HepG2 (cell line): ENCODE measurements around the gene ATP2B3. TPM values are rescaled to one million over a fixed set of nuclear protein-coding genes. Genes with fewer than 3 reads are reported as not detected.

ENCODE experiments used
- ATAC-seq: fragments of 200-7000 bp; cut with Tn5 transposase; 3 replicates; pipeline ENCODE4 v1.9.1; 2020; ENCODE audit warnings: mild to moderate bottlenecking, moderate library complexity
- BruUV-seq: library from RNA; stranded (reverse); fragments of 400-500 nt; replicated peaks from 2 replicates; lab custom pipeline; 2021; lab: Mats Ljungman, UMichigan
- CTCF ChIA-PET: fragments of 300-600 bp; formaldehyde crosslinking; extraction: SDS; loops from one replicate; lab custom pipeline; 2021; ENCODE audit warnings: low total read pairs, inconsistent platforms, low intra/inter-chr PET ratio; lab: Yijun Ruan, JAX
- POLR2A ChIA-PET: fragments of 350-600 bp; sonication (Branson Sonifier 250); formaldehyde crosslinking; loops from one replicate; lab custom pipeline; 2020; ENCODE audit warnings: antibody characterized with exemption, inconsistent platforms; lab: Yijun Ruan, JAX
- DNase-seq: peaks from one replicate; pipeline ENCODE4 v3.0.0-alpha.2; 2015; ENCODE audit warnings: low spot score
- FAIRE-seq: peaks from 3 replicates; lab custom pipeline; 2011; peaks lifted over from hg19 to GRCh38; lab: Jason Lieb, UNC
- H2AFZ ChIP-seq: one replicate; pipeline ENCODE4 v1.6.1; 2011; ENCODE audit warnings: low read length, inconsistent platforms
- H3K27ac ChIP-seq: fragments of 300-600 bp; 3 replicates; pipeline ENCODE4 v1.8.0; 2011; ENCODE audit warnings: mixed run types, mild to moderate bottlenecking, mixed read lengths, low read length, inconsistent platforms; ENCODE audit not compliant: insufficient read depth; ENCODE audit errors: extremely low read length
- H3K27me3 ChIP-seq, 2 experiments: fragments of 200-600 bp in 1 of 2; 2 replicates in 1 of 2; 3 replicates in 1 of 2; pipeline versions ENCODE4 v1.6.0 to v1.8.0; 2011; ENCODE audit warnings: low read length in 2 of 2, mild to moderate bottlenecking in 2 of 2, moderate library complexity in 2 of 2, inconsistent platforms in 1 of 2; ENCODE audit not compliant: insufficient read depth in 2 of 2, control insufficient read depth in 1 of 2
- H3K36me3 ChIP-seq, 2 experiments: fragments of 200-600 bp in 1 of 2; replicated peaks in 1 of 2; 2 replicates in 1 of 2; 3 replicates in 1 of 2; pipeline versions ENCODE4 v1.5.1 to v1.8.0; 2011; ENCODE audit warnings: low read length in 2 of 2, inconsistent platforms in 1 of 2; ENCODE audit not compliant: insufficient read depth in 2 of 2, control insufficient read depth in 1 of 2
- H3K4me1 ChIP-seq: 2 replicates; pipeline ENCODE4 v1.5.1; 2012; ENCODE audit warnings: low read length, inconsistent platforms; ENCODE audit not compliant: insufficient read depth
- H3K4me2 ChIP-seq: 2 replicates; pipeline ENCODE4 v1.6.0; 2011; ENCODE audit warnings: low read depth, low read length, inconsistent platforms
- H3K4me3 ChIP-seq, 3 experiments: fragments of 200-600 bp in 1 of 3; sonication (generic), shearing (Covaris generic) in 1 of 3; replicated peaks in 1 of 3; 2 replicates each; pipeline ENCODE4 v1.5.1; 2011 to 2016; ENCODE audit warnings: low read length in 3 of 3, inconsistent platforms in 2 of 3, low read depth in 2 of 3, mild to moderate bottlenecking in 2 of 3, control low read depth in 1 of 3, mixed read lengths in 1 of 3; ENCODE audit not compliant: insufficient read depth in 1 of 3
- H3K79me2 ChIP-seq: one replicate; pipeline ENCODE4 v1.6.1; 2011; ENCODE audit warnings: low read length, inconsistent platforms; ENCODE audit not compliant: insufficient read depth
- H3K9ac ChIP-seq: 2 replicates; pipeline ENCODE4 v1.6.0; 2011; ENCODE audit warnings: mild to moderate bottlenecking, low read depth, low read length, inconsistent platforms; ENCODE audit not compliant: insufficient read depth
- H3K9me3 ChIP-seq: 2 replicates; pipeline ENCODE4 v1.5.1; 2012; ENCODE audit warnings: mild to moderate bottlenecking, low read length
- H4K20me1 ChIP-seq: 2 replicates; pipeline ENCODE4 v1.6.0; 2011; ENCODE audit warnings: inconsistent platforms, mild to moderate bottlenecking, low read length, moderate library complexity; ENCODE audit not compliant: insufficient read depth
- ATF7 ChIP-seq, 2 experiments: fragments of 450-650 bp in 1 of 2; sonication (generic) in 1 of 2; formaldehyde crosslinking in 1 of 2; IDR thresholded peaks; 2 replicates each; pipeline versions ENCODE4 v1.4.0 to v1.6.1; 2016 to 2020; ENCODE audit warnings: antibody characterized with exemption in 1 of 2, mild to moderate bottlenecking in 1 of 2, missing genetic modification reagents in 1 of 2
- ATF7-NPFF ChIP-seq: sonication (generic); formaldehyde crosslinking; IDR thresholded peaks from 2 replicates; pipeline ENCODE4 v1.8.1; 2023; ENCODE audit warnings: mild to moderate bottlenecking, low read depth, missing genetic modification reagents, moderate library complexity
- CREB1 ChIP-seq, 2 experiments: fragments of 450-650 bp in 1 of 2; IDR thresholded peaks; 2 replicates each; pipeline ENCODE4 v1.6.1; 2016 to 2017; ENCODE audit warnings: control low read depth in 1 of 2, mild to moderate bottlenecking in 1 of 2, missing compliant biosample characterization in 1 of 2, missing genetic modification characterization in 1 of 2
- E2F1 ChIP-seq: sonication (generic); formaldehyde crosslinking; IDR thresholded peaks from 2 replicates; pipeline ENCODE4 v1.5.0; 2020; ENCODE audit warnings: missing genetic modification reagents
- GZF1 ChIP-seq: sonication (generic); formaldehyde crosslinking; IDR thresholded peaks from 2 replicates; pipeline ENCODE4 v1.5.1; 2020; ENCODE audit warnings: mild to moderate bottlenecking, missing genetic modification reagents
- JUN ChIP-seq: sonication (generic); formaldehyde crosslinking; IDR thresholded peaks from 2 replicates; pipeline ENCODE4 v1.4.0; 2020; ENCODE audit warnings: mild to moderate bottlenecking, missing genetic modification reagents
- MED13 ChIP-seq: sonication (generic); formaldehyde crosslinking; IDR thresholded peaks from 2 replicates; pipeline ENCODE4 v1.5.0; 2020; ENCODE audit warnings: missing genetic modification reagents
- NFKBIZ ChIP-seq: IDR thresholded peaks from 2 replicates; pipeline ENCODE4 v1.6.1; 2018; ENCODE audit warnings: missing genetic modification reagents, missing compliant biosample characterization
- PAWR ChIP-seq: sonication (generic); formaldehyde crosslinking; IDR thresholded peaks from 2 replicates; pipeline ENCODE4 v1.4.0; 2020; ENCODE audit warnings: missing genetic modification reagents, mild to moderate bottlenecking, borderline replicate concordance
- PCBP1 ChIP-seq: fragments of 200-400 bp; formaldehyde crosslinking; IDR thresholded peaks from 2 replicates; pipeline ENCODE4 v1.6.1; 2017; ENCODE audit warnings: mild to moderate bottlenecking, low read depth, low read length, borderline replicate concordance
- RNF2 ChIP-seq: fragments of 450-650 bp; conservative IDR thresholded peaks from 2 replicates; pipeline ENCODE4 v1.6.1; 2016; ENCODE audit warnings: low read depth
- SIX4 ChIP-seq: sonication (generic); formaldehyde crosslinking; IDR thresholded peaks from 2 replicates; pipeline ENCODE4 v1.4.0; 2020; ENCODE audit warnings: missing genetic modification reagents
- TCF7 ChIP-seq: sonication (generic); IDR thresholded peaks from 2 replicates; pipeline ENCODE4 v1.6.1; 2016; ENCODE audit warnings: antibody characterized with exemption, low read depth
- TRIM22 ChIP-seq: fragments of 450-650 bp; IDR thresholded peaks from 2 replicates; pipeline ENCODE4 v1.6.1; 2017
- ZFP1 ChIP-seq: IDR thresholded peaks from 2 replicates; pipeline ENCODE4 v1.6.1; 2016
- ZFX ChIP-seq: sonication (generic); formaldehyde crosslinking; IDR thresholded peaks from 2 replicates; pipeline ENCODE4 v1.4.0; 2020; ENCODE audit warnings: mild to moderate bottlenecking, low read depth, missing genetic modification reagents, moderate library complexity
- ZNF34 ChIP-seq: sonication (generic); formaldehyde crosslinking; IDR thresholded peaks from 2 replicates; pipeline ENCODE4 v1.4.0; 2020; ENCODE audit warnings: mild to moderate bottlenecking, missing genetic modification reagents, borderline replicate concordance
- ZNF343 ChIP-seq: sonication (generic); formaldehyde crosslinking; IDR thresholded peaks from 2 replicates; pipeline ENCODE4 v1.4.0; 2020; ENCODE audit warnings: mild to moderate bottlenecking, missing genetic modification reagents
- WGBS: methylation state at CpG from one replicate; pipeline ENCODE4 v1.1.6; 2017; ENCODE audit warnings: low lambda C conversion rate; 5-methylcytosine and 5-hydroxymethylcytosine counted together
- in situ Hi-C: cut with HindIII; loops from 2 replicates; pipeline ENCODE4 v1.10.0; 2017; ENCODE audit warnings: low pct_unique_long_range_greater_than_20kb; ENCODE audit not compliant: extremely low pct_ligation_motif_present
- intact Hi-C: fragments of 100-400 bp; cut with micrococcal nuclease; formaldehyde crosslinking; loops from one replicate; pipeline ENCODE4 v1.10.0; 2022; ENCODE audit not compliant: unreplicated experiment
- polyA plus RNA-seq, 8 experiments: library from polyadenylated mRNA; depleted of rRNA in 3 of 8; stranded (reverse) in 7 of 8; unstranded in 1 of 8; fragments of >200 nt; fragmentation: Illumina TruSeq in 4 of 8; extraction: Trizol in 4 of 8; gene quantifications; 2 replicates each; pipeline versions ENCODE4 v1.2.1 to v1.2.3, GENCODE V29; 2011 to 2016; ENCODE audit warnings: low read depth in 4 of 8, missing spikeins in 1 of 8, mixed read lengths in 1 of 8; ENCODE audit not compliant: insufficient read depth in 1 of 8
- total RNA-seq, 5 experiments: library from RNA; depleted of rRNA; stranded (reverse); fragments of >200 nt; fragmentation: Illumina TruSeq; extraction: Trizol; gene quantifications; 2 replicates each; pipeline ENCODE4 v1.2.3, GENCODE V29; 2016; ENCODE audit warnings: low read depth in 1 of 5

The ATP2B3 gene
- total and polyA plus RNA-seq, 2 of the 13 experiments (the other 11 are each of a cell fraction or from before 2014, with no cell fraction given): not detected

GRCh38 chrX:153569475-153569874, 52.0 kb downstream of the ATP2B3 start:
- ChIA-PET POLR2A (no interaction called here), CTCF (no interaction called here)
- WGBS: 19% methylated on average over 12 of the region's 13 CpGs
- H3K9ac ChIP-seq: no peak overlapping the region
- H3K4me2 ChIP-seq: no peak overlapping the region
- no peaks in the 10 kb centered on the region for H3K36me3 ChIP-seq
- ATAC-seq (peak; percentile 59), DNase-seq (peak; percentile 5), FAIRE-seq (no peak)
- no peak overlapping the region for H3K27ac ChIP-seq
- H3K4me1 ChIP-seq: peaks cover 11% of the 10 kb centered on the region
- no TSS peak for BruUV-seq
- in situ Hi-C loops (no loop called here), intact Hi-C loops (no loop called here)
- H3K9me3 ChIP-seq: no peaks in the 10 kb centered on the region
- H3K27me3 ChIP-seq: peaks cover 4 to 34% of the 10 kb centered on the region in 2 experiments; a peak in 4 of 5 replicates
- H2AFZ ChIP-seq: no peak overlapping the region
- TF ChIP-seq ATF7 (IDR thresholded peaks at IDR 0.05) (peak; percentile 45; the same call in 1 of the 2 replicates), ATF7 (CRISPR knock-in tag; IDR thresholded peaks at IDR 0.05) (no peak), SIX4 (CRISPR knock-in tag) (no peak), NFKBIZ (CRISPR knock-in tag) (no peak), CREB1 (IDR thresholded peaks at IDR 0.05) (0 out of 2 replicates have a peak, but pooled peaks have one; percentile 5), CREB1 (CRISPR knock-in tag; IDR thresholded peaks at IDR 0.05) (no peak), MED13 (CRISPR knock-in tag) (no peak), ZFX (no peak), JUN (no peak), TCF7 (no peak)
- H3K4me3 ChIP-seq: no peak overlapping the region
- H3K79me2 ChIP-seq: no peaks in the 10 kb centered on the region
- H4K20me1 ChIP-seq: no peaks in the 10 kb centered on the region

DNA sequence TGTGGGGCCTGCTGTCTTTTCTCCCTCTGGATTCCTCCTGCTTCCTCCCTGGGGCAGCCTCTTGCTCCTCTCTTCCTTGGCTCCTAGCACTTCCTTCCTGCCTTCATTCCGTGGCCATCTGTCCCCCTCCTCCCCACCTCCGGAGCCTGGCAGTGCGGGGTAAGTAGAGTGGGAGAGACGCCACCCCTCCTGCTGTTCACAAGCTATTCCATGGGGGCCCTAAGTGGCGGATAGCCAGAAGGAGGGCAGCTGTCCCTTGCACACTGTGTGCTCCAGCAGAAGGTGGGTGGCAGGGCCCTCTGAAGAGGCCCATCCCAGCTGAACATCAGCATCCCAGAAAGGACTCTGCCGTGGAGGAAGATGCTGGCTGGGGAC, 54.1 kb downstream of the ATP2B3 start:
- Histone ChIP-seq H3K79me2 (no peaks in the 10 kb centered on the region), H3K36me3 (no peaks in the 10 kb centered on the region), H3K4me1 (0 out of 2 replicates have a peak, but pooled peaks cover 8% of the 10 kb centered on the region), H4K20me1 (no peaks in the 10 kb centered on the region), H3K4me2 (no peak overlapping the region), H3K4me3 (no peak overlapping the region), H3K27me3 (peaks cover 4 to 31% of the 10 kb centered on the region in 2 experiments; a peak in 3 of 5 replicates), H3K9me3 (no peaks in the 10 kb centered on the region), H2AFZ (no peak overlapping the region), H3K27ac (no peak overlapping the region), H3K9ac (no peak overlapping the region)
- ChIA-PET CTCF (no interaction called here), POLR2A (no interaction called here)
- no peak for DNase-seq
- ATAC-seq: no peak
- WGBS: 35% methylated on average over 5 of the region's 6 CpGs
- BruUV-seq: no TSS peak
- in situ Hi-C loops: no loop called here
- no peak for FAIRE-seq
- intact Hi-C loops: no loop called here
- TF ChIP-seq RNF2 (no peak), TRIM22 (no peak), PCBP1 (no peak), ZNF343 (CRISPR knock-in tag) (no peak), PAWR (CRISPR knock-in tag) (no peak), E2F1 (CRISPR knock-in tag) (no peak), GZF1 (CRISPR knock-in tag) (no peak), ZNF34 (CRISPR knock-in tag) (no peak), ATF7-NPFF (CRISPR knock-in tag) (no peak), ZFP1 (CRISPR knock-in tag) (no peak)
